ENCODE results near the gene C13orf46.

Gene C13orf46

DNA sequence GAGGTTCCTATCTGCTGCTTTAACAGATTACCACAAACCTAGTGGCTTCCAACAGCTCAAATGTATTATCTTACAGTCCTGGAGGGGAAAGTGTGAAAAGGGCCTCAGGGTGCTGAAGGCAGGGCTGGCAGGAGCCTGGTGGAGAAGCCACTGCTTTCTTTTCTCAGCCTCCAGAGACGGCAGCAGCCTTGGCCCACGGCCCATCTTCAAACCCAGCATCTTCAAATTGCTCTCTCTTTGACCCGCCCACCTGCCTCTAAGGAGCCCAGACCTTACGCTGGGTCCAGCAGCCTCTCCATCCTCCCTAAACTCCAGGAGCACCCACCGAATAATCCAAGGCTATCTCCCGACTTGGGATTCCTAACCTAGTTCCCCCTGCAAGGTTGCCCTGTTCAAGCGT, 35.6 kb downstream of the C13orf46 start:
- DNase-seq (ENCODE audit: extremely low spot score), result no peak
- POLR2A ChIA-PET, result no interaction called here
- CTCF ChIA-PET, result no interaction called here
- TF ChIP-seq ARNT (IDR thresholded peaks at IDR 0.05), result no peak
- TF ChIP-seq FOXK2 (IDR thresholded peaks at IDR 0.05), result no peak
- TF ChIP-seq L3MBTL2 (conservative IDR thresholded peaks at IDR 0.05), result no peak
- no peak for TF ChIP-seq CTBP1 (IDR thresholded peaks at IDR 0.05; ENCODE audit: borderline replicate concordance)
- TF ChIP-seq ZNF384 (IDR thresholded peaks at IDR 0.05), result no peak
- TF ChIP-seq FOXM1 (IDR thresholded peaks at IDR 0.05; ENCODE audit: borderline replicate concordance), result no peak
- TF ChIP-seq, protein P1, sequence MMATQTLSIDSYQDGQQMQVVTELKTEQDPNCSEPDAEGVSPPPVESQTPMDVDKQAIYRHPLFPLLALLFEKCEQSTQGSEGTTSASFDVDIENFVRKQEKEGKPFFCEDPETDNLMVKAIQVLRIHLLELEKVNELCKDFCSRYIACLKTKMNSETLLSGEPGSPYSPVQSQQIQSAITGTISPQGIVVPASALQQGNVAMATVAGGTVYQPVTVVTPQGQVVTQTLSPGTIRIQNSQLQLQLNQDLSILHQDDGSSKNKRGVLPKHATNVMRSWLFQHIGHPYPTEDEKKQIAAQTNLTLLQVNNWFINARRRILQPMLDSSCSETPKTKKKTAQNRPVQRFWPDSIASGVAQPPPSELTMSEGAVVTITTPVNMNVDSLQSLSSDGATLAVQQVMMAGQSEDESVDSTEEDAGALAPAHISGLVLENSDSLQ (IDR thresholded peaks at IDR 0.05), result no peak
- TF ChIP-seq HDGF (IDR thresholded peaks at IDR 0.05; ENCODE audit: borderline replicate concordance), result no peak
- no peak for TF ChIP-seq SUZ12 (IDR thresholded peaks at IDR 0.05)
- no peak for TF ChIP-seq LEF1 (IDR thresholded peaks at IDR 0.05; ENCODE audit: borderline replicate concordance)
- no peak for TF ChIP-seq SP1 (IDR thresholded peaks at IDR 0.05)
- no peak for TF ChIP-seq ELF4 (IDR thresholded peaks at IDR 0.05)
- no peak for TF ChIP-seq TARDBP (IDR thresholded peaks at IDR 0.05)

DNA sequence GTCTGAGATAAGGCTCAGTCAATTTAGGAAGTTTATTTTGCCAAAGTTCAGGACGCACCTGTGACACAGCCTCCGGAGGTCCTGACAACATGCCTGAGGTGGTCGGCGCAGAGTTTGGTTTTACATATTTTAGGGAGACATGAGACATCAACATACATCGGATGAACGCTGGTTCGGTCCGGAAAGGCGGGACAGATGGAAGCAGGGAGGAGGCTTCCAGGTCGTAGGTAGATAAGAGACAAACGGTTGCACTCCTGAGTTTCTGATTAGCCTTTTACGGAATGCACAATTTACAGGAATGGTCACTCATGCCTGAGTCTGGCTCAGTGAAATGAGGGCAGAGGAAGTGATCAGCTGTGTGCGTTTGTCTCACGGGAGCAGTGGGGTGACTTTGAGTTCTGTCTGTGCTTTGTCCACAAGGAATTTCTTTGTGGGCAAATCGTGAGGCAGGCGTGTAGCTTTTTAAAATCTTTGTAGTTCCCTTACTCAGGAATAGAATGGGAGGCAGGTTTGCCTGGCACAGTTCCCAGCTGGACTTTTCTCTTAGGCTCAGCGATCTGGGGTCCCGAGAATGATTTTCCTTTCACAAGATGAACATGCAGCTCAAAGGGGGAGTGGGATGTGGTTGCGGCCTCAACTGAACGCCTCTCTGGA, 36.2 kb downstream of the C13orf46 start:
- no peak for DNase-seq (ENCODE audit: extremely low spot score)
- CTCF ChIA-PET, result no interaction called here
- TF ChIP-seq L3MBTL2 (conservative IDR thresholded peaks at IDR 0.05) (no peak), FOXA1 (IDR thresholded peaks at IDR 0.05) (no peak), TARDBP (IDR thresholded peaks at IDR 0.05) (no peak), ZNF384 (IDR thresholded peaks at IDR 0.05) (no peak), ELF4 (IDR thresholded peaks at IDR 0.05) (no peak), CTBP1 (IDR thresholded peaks at IDR 0.05; ENCODE audit: borderline replicate concordance) (no peak), FOXK2 (IDR thresholded peaks at IDR 0.05) (no peak), LEF1 (IDR thresholded peaks at IDR 0.05; ENCODE audit: borderline replicate concordance) (no peak), BHLHE40 (IDR thresholded peaks at IDR 0.05; ENCODE audit: borderline replicate concordance) (no peak), FOXM1 (IDR thresholded peaks at IDR 0.05; ENCODE audit: borderline replicate concordance) (no peak), HDGF (IDR thresholded peaks at IDR 0.05; ENCODE audit: borderline replicate concordance) (no peak), ARNT (IDR thresholded peaks at IDR 0.05) (no peak), SUZ12 (IDR thresholded peaks at IDR 0.05) (no peak)
- TF ChIP-seq, protein P1 (IDR thresholded peaks at IDR 0.05), result no peak
- POLR2A ChIA-PET, result no interaction called here

DNA sequence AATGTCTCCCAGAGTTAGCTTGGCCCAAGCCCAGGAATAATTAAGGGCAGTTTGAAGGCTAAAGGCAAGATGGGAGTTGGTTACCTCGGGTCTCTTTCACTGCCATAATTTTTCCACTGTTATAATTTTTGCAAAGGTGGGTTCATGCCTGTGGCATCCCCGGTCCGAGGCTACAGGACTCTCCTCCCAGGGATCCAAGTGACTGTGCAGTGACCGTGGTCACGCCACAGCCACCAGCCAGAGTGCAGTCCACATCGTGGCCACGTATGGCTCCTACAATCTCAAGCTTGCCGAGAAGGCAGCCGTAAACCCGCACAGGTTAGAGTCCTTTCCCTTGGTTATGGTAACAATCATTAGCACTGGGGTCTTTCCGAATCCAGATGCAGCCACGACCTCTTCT, 36.8 kb downstream of the C13orf46 start:
- DNase-seq (ENCODE audit: extremely low spot score), result no peak
- POLR2A ChIA-PET, result no interaction called here
- CTCF ChIA-PET, result no interaction called here
- TF ChIP-seq FOXA1 (IDR thresholded peaks at IDR 0.05) (no peak), ZNF384 (IDR thresholded peaks at IDR 0.05) (no peak), NFRKB (IDR thresholded peaks at IDR 0.05) (no peak), BHLHE40 (IDR thresholded peaks at IDR 0.05; ENCODE audit: borderline replicate concordance) (no peak), TARDBP (IDR thresholded peaks at IDR 0.05) (no peak), L3MBTL2 (conservative IDR thresholded peaks at IDR 0.05) (no peak), SUZ12 (IDR thresholded peaks at IDR 0.05) (no peak), FOXK2 (IDR thresholded peaks at IDR 0.05) (no peak), FOXM1 (IDR thresholded peaks at IDR 0.05; ENCODE audit: borderline replicate concordance) (no peak), LEF1 (IDR thresholded peaks at IDR 0.05; ENCODE audit: borderline replicate concordance) (no peak), HDGF (IDR thresholded peaks at IDR 0.05; ENCODE audit: borderline replicate concordance) (no peak), CTBP1 (IDR thresholded peaks at IDR 0.05; ENCODE audit: borderline replicate concordance) (no peak), ELF4 (IDR thresholded peaks at IDR 0.05) (no peak), ARNT (IDR thresholded peaks at IDR 0.05) (no peak), SP1 (IDR thresholded peaks at IDR 0.05) (no peak)
- TF ChIP-seq, protein P1 (IDR thresholded peaks at IDR 0.05), result no peak

DNA sequence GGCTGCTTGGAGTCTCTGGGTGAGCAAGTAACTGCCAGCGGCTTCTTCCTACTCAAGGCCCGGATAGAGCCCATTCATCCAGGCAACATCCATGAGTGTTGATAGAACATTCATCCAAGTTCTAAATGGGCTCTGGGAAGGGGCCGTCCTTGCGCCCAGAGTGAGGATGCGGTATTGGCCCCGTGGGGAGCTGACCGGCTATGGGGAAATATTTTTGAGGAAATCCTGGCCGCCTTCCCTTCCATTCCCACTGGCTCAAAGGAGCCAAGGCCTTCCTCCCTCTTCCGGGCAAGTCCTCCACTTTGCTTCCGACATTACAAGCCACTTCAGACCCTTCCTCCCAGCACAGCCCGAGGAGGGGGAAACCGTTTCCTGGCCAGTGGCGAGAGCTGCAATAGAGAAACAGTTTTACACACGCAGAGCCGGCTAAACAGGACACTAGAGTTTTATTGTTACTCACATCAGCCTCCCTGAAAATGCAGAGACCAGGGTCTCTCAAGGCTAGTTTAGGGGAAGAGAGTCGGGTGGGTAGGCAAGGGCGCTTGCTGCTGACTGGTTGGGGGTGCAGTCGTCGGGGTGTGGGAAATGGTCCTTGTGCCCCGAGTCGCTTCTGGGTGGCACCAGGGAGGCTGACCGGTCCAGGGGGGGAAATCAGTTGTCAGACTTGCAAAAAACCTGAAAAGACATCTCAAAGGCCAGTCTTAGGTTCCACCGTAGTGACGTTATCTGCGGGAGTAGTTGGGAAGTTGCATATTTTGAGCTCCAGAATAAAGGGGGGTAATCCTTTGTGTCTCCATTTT, 37.5 kb downstream of the C13orf46 start:
- DNase-seq (ENCODE audit: extremely low spot score), result no peak
- ChIA-PET CTCF (no interaction called here), POLR2A (no interaction called here)
- TF ChIP-seq HDGF (IDR thresholded peaks at IDR 0.05; ENCODE audit: borderline replicate concordance) (no peak), CTBP1 (IDR thresholded peaks at IDR 0.05; ENCODE audit: borderline replicate concordance) (no peak), ARNT (IDR thresholded peaks at IDR 0.05) (no peak), FOXA1 (IDR thresholded peaks at IDR 0.05) (no peak)

DNA sequence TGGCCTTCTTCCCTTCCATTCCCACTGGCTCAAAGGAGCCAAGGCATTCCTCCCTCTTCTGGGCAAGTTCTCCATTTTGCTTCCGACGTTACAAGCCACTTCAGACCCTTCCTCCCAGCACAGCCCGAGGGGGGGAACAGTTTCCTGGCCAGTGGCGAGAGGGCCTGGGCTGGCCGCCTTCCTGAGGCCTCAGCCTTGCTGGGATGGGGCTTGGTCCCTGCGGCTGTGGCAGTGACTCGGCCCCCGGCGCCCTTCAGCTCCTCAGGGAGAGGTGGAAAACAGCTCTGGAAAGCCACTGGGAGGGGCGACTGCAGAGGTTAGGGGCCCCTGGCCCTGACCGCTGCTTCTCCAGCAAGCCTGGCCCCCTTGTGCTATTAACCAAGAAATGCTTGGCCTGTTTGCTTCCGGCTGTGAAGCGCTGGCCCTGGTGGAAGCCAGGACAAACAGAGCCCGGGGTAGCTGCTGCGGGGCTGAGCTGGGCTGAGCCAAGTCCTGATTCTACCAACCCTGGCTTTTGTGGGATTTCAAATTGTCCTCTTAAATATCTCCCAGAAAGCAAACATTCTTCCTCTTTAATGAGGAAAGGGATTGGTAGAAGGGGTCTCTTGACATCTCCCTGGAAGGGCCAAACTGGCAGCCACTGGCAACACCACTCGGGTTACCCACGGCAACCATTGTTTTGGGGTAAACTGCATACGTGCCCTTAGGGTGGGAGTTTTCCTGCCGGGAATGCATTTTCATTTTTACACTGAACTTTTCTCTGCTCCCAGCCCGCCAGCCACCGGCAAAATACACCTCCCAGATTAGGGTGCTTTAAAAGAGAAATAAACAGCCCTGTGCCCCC, 38.7 kb downstream of the C13orf46 start:
- no peak for TF ChIP-seq ARNT (IDR thresholded peaks at IDR 0.05)
- TF ChIP-seq, protein P1 (IDR thresholded peaks at IDR 0.05), result no peak
- TF ChIP-seq SUZ12 (IDR thresholded peaks at IDR 0.05), result no peak
- TF ChIP-seq ELF4 (IDR thresholded peaks at IDR 0.05), result no peak
- no peak for TF ChIP-seq ZNF384 (IDR thresholded peaks at IDR 0.05)
- TF ChIP-seq LEF1 (IDR thresholded peaks at IDR 0.05; ENCODE audit: borderline replicate concordance), result no peak
- no peak for TF ChIP-seq FOXM1 (IDR thresholded peaks at IDR 0.05; ENCODE audit: borderline replicate concordance)
- no peak for TF ChIP-seq L3MBTL2 (conservative IDR thresholded peaks at IDR 0.05)
- TF ChIP-seq HDGF (IDR thresholded peaks at IDR 0.05; ENCODE audit: borderline replicate concordance), result no peak
- TF ChIP-seq SP1 (IDR thresholded peaks at IDR 0.05), result no peak
- no peak for TF ChIP-seq FOXK2 (IDR thresholded peaks at IDR 0.05)
- TF ChIP-seq BHLHE40 (IDR thresholded peaks at IDR 0.05; ENCODE audit: borderline replicate concordance), result no peak
- TF ChIP-seq FOXA1 (IDR thresholded peaks at IDR 0.05), result no peak
- TF ChIP-seq TARDBP (IDR thresholded peaks at IDR 0.05), result no peak
- no peak for TF ChIP-seq CTBP1 (IDR thresholded peaks at IDR 0.05; ENCODE audit: borderline replicate concordance)
- TF ChIP-seq NFRKB (IDR thresholded peaks at IDR 0.05), result no peak
- ChIA-PET POLR2A (no interaction called here), CTCF (no interaction called here)
- no peak for DNase-seq (ENCODE audit: extremely low spot score)

All from HEK293T (cell line).